SK-N-SH (cell line): ENCODE data around the gene APLP2. TPM values are rescaled to one million over a fixed set of nuclear protein-coding genes. Genes with fewer than 3 reads are reported as not detected.

ENCODE experiments used
- CTCF ChIA-PET: fragments of 300-600, 350-600 bp; formaldehyde crosslinking; extraction: SDS; loops from one replicate; lab custom pipeline; 2021; lab: Yijun Ruan, JAX
- POLR2A ChIA-PET: fragments of 350-600 bp; sonication (Branson Sonifier 250); formaldehyde crosslinking; extraction: SDS; loops from one replicate; lab custom pipeline; 2020; ENCODE audit warnings: antibody characterized with exemption, inconsistent platforms; lab: Yijun Ruan, JAX
- DNase-seq: peaks from one replicate; pipeline ENCODE4 v3.0.0; 2012
- H2AFZ ChIP-seq: fragments of 200-600 bp; sonication (generic); 2 replicates; pipeline ENCODE4 v1.8.1; 2016; ENCODE audit warnings: antibody characterized with exemption, mild to moderate bottlenecking, low read depth
- H3F3A ChIP-seq: fragments of 200-600 bp; sonication (generic); replicated peaks from 2 replicates; pipeline ENCODE3; 2016; ENCODE audit warnings: antibody characterized with exemption, mild to moderate bottlenecking; ENCODE audit not compliant: insufficient read depth
- H3K27ac ChIP-seq, 2 experiments: fragments of 200-500 bp in 1 of 2; fragments of 200-600 bp in 1 of 2; sonication (Bioruptor generic) in 1 of 2; sonication (generic), shearing (Covaris generic) in 1 of 2; 2 replicates each; pipeline versions ENCODE4 v1.5.1 to v1.6.1; 2014 to 2016; ENCODE audit warnings: low read depth in 2 of 2, inconsistent platforms in 1 of 2, low read length in 1 of 2, mild to moderate bottlenecking in 1 of 2, mixed read lengths in 1 of 2
- H3K27me3 ChIP-seq: fragments of 200-600 bp; sonication (generic), shearing (Covaris generic); 2 replicates; pipeline ENCODE4 v1.6.1; 2016; ENCODE audit warnings: mixed run types; ENCODE audit not compliant: insufficient read depth
- H3K36me3 ChIP-seq, 2 experiments: fragments of 200-500 bp in 1 of 2; fragments of 200-600 bp in 1 of 2; sonication (Bioruptor generic) in 1 of 2; sonication (generic) in 1 of 2; replicated peaks in 1 of 2; 2 replicates each; pipeline versions ENCODE3 to v1.5.1; 2014 to 2016; ENCODE audit warnings: low read length in 1 of 2, mild to moderate bottlenecking in 1 of 2; ENCODE audit not compliant: insufficient read depth in 2 of 2, control insufficient read depth in 1 of 2
- H3K4me1 ChIP-seq, 2 experiments: fragments of 200-500 bp in 1 of 2; fragments of 200-600 bp in 1 of 2; sonication (Bioruptor generic) in 1 of 2; sonication (generic), shearing (Covaris generic) in 1 of 2; 2 replicates each; pipeline versions ENCODE4 v1.5.1 to v1.6.1; 2014 to 2016; ENCODE audit warnings: low read depth in 1 of 2, low read length in 1 of 2, mixed run types in 1 of 2; ENCODE audit not compliant: insufficient read depth in 2 of 2, control insufficient read depth in 1 of 2
- H3K4me2 ChIP-seq: fragments of 200-600 bp; sonication (generic), shearing (Covaris generic); 2 replicates; pipeline ENCODE4 v1.6.1; 2017; ENCODE audit warnings: mixed run types
- H3K4me3 ChIP-seq, 2 experiments: fragments of 200-500 bp in 1 of 2; fragments of 200-600 bp in 1 of 2; sonication (Bioruptor generic) in 1 of 2; sonication (generic), shearing (Covaris generic) in 1 of 2; 2 replicates each; pipeline versions ENCODE4 v1.5.1 to v1.8.1; 2014 to 2016; ENCODE audit warnings: low read depth in 2 of 2, inconsistent platforms in 1 of 2, low read length in 1 of 2, mild to moderate bottlenecking in 1 of 2, mixed read lengths in 1 of 2, moderate library complexity in 1 of 2
- H3K79me2 ChIP-seq: fragments of 200-600 bp; sonication (generic); 2 replicates; pipeline ENCODE4 v1.8.1; 2017; ENCODE audit warnings: mild to moderate bottlenecking; ENCODE audit not compliant: insufficient read depth
- H3K9ac ChIP-seq: fragments of 200-600 bp; sonication (generic); 2 replicates; pipeline ENCODE4 v1.6.1; 2017; ENCODE audit warnings: mixed run types
- H3K9me2 ChIP-seq: fragments of 200-600 bp; sonication (generic); 2 replicates; pipeline ENCODE4 v1.6.1; 2017; ENCODE audit warnings: mixed run types
- H3K9me3 ChIP-seq: fragments of 200-600 bp; sonication (generic); 2 replicates; pipeline ENCODE4 v1.6.1; 2017; ENCODE audit warnings: mixed run types, mild to moderate bottlenecking, moderate library complexity
- H4K20me1 ChIP-seq: fragments of 200-600 bp; sonication (generic); 2 replicates; pipeline ENCODE4 v1.6.1; 2017; ENCODE audit warnings: mild to moderate bottlenecking, mixed run types; ENCODE audit not compliant: insufficient read depth
- CHD2 ChIP-seq: fragments of 150-350 bp; IDR thresholded peaks from 2 replicates; pipeline ENCODE4 v1.6.1; 2018; ENCODE audit warnings: low read length; ENCODE audit not compliant: partially characterized antibody
- ELF1 ChIP-seq: IDR thresholded peaks from 2 replicates; pipeline ENCODE4 v1.4.0; 2012
- FOSL2 ChIP-seq: IDR thresholded peaks from 2 replicates; pipeline ENCODE4 v1.4.0; 2012; ENCODE audit warnings: low read depth, mild to moderate bottlenecking, moderate library complexity, borderline replicate concordance
- FOXJ3 ChIP-seq: sonication (generic); formaldehyde crosslinking; IDR thresholded peaks from 2 replicates; pipeline ENCODE4 v1.5.1; 2020; ENCODE audit warnings: mild to moderate bottlenecking, missing genetic modification reagents
- FOXM1 ChIP-seq: IDR thresholded peaks from 2 replicates; pipeline ENCODE4 v1.4.0; 2012; ENCODE audit warnings: low read depth, mild to moderate bottlenecking
- GATA2 ChIP-seq: sonication (generic); formaldehyde crosslinking; IDR thresholded peaks from 2 replicates; pipeline ENCODE4 v1.5.0; 2020; ENCODE audit warnings: mild to moderate bottlenecking, missing genetic modification reagents
- IRF3 ChIP-seq: fragments of 150-350 bp; IDR thresholded peaks from 2 replicates; pipeline ENCODE4 v1.6.1; 2016; ENCODE audit warnings: mild to moderate bottlenecking, low read depth, low read length
- JUND ChIP-seq: IDR thresholded peaks from 2 replicates; pipeline ENCODE4 v1.4.0; 2012
- MEF2A ChIP-seq: IDR thresholded peaks from 2 replicates; pipeline ENCODE4 v1.4.0; 2012; ENCODE audit warnings: low read depth, borderline replicate concordance
- MXI1 ChIP-seq: IDR thresholded peaks from 2 replicates; pipeline ENCODE4 v1.6.1; 2012; ENCODE audit warnings: mild to moderate bottlenecking, low read depth, low read length, improper control_type of control experiment
- NFIC ChIP-seq: IDR thresholded peaks from 2 replicates; pipeline ENCODE4 v1.4.0; 2012; ENCODE audit warnings: borderline replicate concordance
- NRF1 ChIP-seq: IDR thresholded peaks from 2 replicates; pipeline ENCODE4 v1.6.1; 2012; ENCODE audit warnings: low read depth, mild to moderate bottlenecking, low read length
- PBX3 ChIP-seq: IDR thresholded peaks from 2 replicates; pipeline ENCODE4; 2012
- POLR2AphosphoS5 ChIP-seq: IDR thresholded peaks from 2 replicates; pipeline ENCODE4 v1.6.1; 2012; ENCODE audit warnings: low read depth, low read length
- SMC3 ChIP-seq: IDR thresholded peaks from 2 replicates; pipeline ENCODE4 v1.6.1; 2012; ENCODE audit warnings: low read depth, low read length, improper control_type of control experiment
- TAF1 ChIP-seq: IDR thresholded peaks from 2 replicates; pipeline ENCODE4 v1.6.1; 2012; ENCODE audit warnings: low read depth, mild to moderate bottlenecking, low read length, moderate library complexity, borderline replicate concordance
- TCF12 ChIP-seq: IDR thresholded peaks from 2 replicates; pipeline ENCODE4 v1.4.0; 2012
- TEAD4 ChIP-seq: IDR thresholded peaks from 2 replicates; pipeline ENCODE4 v1.4.0; 2012; ENCODE audit warnings: mild to moderate bottlenecking, borderline replicate concordance; ENCODE audit not compliant: insufficient read depth
- WGBS: methylation state at CpG from one replicate; pipeline ENCODE4 v1.1.6; 2017; ENCODE audit warnings: low lambda C conversion rate; 5-methylcytosine and 5-hydroxymethylcytosine counted together
- polyA plus RNA-seq, 3 experiments: library from polyadenylated mRNA; depleted of rRNA; stranded (reverse); fragments of >200 nt; gene quantifications; 2 replicates each; pipeline ENCODE4 v1.2.3, GENCODE V29; 2012
- TF ChIP-seq, protein P1 (sequence below): fragments of 200-600 bp; sonication (generic); IDR thresholded peaks from 2 replicates; pipeline ENCODE4 v1.6.1; 2017; ENCODE audit warnings: antibody characterized with exemption, mild to moderate bottlenecking, moderate library complexity
- TF ChIP-seq, protein P2 (sequence below): IDR thresholded peaks from 2 replicates; pipeline ENCODE4 v1.6.1; 2012; ENCODE audit warnings: mild to moderate bottlenecking, low read depth, low read length, moderate library complexity
- TF ChIP-seq, protein P3 (sequence below): IDR thresholded peaks from 2 replicates; pipeline ENCODE4 v1.4.0; 2012; ENCODE audit warnings: low read depth

APLP2 gene
- polyA plus RNA-seq, 1 of the 3 experiments (the other 2 are of a cell fraction): 424 TPM

DNA sequence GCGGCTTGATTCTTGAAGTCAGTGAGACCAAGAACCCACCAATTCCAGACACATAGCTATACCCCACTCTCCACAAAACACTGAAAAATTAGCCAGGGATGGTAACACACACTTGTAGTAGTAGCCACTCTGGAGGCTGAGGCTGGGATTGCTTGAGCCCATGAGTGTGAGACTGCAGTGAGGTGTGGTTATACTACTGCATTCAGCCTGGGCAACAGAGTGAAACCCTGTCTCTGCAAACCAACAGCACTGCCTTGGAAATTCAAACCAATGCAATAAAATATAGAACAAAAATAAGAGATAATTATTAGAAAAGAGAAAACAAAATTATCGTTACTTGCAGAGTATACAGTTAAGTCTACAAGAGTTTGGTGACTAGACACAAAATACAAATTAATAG lies 46.9 kb upstream of the APLP2 start:
- H3K79me2 ChIP-seq: no peaks in the 10 kb centered on the region
- no peaks in the 10 kb centered on the region for H4K20me1 ChIP-seq
- no peaks in the 10 kb centered on the region for H3K36me3 ChIP-seq
- no peak overlapping the region for H3K9ac ChIP-seq
- peaks cover 0 to 16% of the 10 kb centered on the region in 2 experiments; a peak in 2 of 4 replicates for H3K4me1 ChIP-seq
- H3K4me2 ChIP-seq: no peak overlapping the region
- no peak overlapping the region for H2AFZ ChIP-seq
- no peaks in the 10 kb centered on the region for H3K27me3 ChIP-seq
- no peaks in the 10 kb centered on the region for H3K9me3 ChIP-seq
- CTCF ChIA-PET: interaction anchor here (1.2 kb wide), 1 partner anchor 8 kb away, joined by 3 read pairs; no protein-coding TSS in a partner anchor
- H3K27ac ChIP-seq: peak overlapping the region in 1 of 2 experiments; percentile 75; a peak in 1 of 4 replicates
- H3K9me2 ChIP-seq: no peaks in the 10 kb centered on the region
- DNase-seq: no peak
- H3K4me3 ChIP-seq: no peak overlapping the region
- H3F3A ChIP-seq: peaks cover 31% of the 10 kb centered on the region
- POLR2A ChIA-PET: no interaction called here
- WGBS: 97% methylated on average over 2 of the region's 2 CpGs
- TF ChIP-seq NRF1 (no peak), SMC3 (no peak)
- TF ChIP-seq, all 33 proteins: peak for 0

DNA sequence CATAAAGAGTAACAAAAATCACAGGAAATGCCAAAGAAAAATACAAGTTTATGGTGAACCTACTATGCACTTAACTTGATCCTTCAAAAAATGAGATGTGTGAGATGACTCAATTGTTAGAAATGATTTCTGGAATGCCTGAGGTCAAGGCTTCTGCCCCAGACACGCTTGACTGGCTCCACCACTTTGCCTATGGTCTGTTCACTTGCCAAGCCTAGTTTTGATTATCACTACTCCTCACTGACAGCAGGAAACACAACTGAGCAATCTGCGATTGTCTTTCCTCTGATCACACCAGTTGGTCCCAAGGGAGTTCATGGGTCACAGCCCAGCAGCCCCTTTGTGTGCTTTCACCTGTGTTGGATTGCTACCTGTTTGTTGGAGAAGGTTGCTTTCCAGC lies 46.5 kb upstream of the APLP2 start:
- Histone ChIP-seq H3F3A (peaks cover 31% of the 10 kb centered on the region), H4K20me1 (no peaks in the 10 kb centered on the region), H3K9me3 (no peaks in the 10 kb centered on the region), H3K9ac (no peak overlapping the region), H3K27me3 (no peaks in the 10 kb centered on the region), H3K36me3 (no peaks in the 10 kb centered on the region), H3K4me2 (peak overlapping the region; percentile 39), H3K79me2 (no peaks in the 10 kb centered on the region), H3K4me1 (peaks cover 0 to 16% of the 10 kb centered on the region in 2 experiments; a peak in 2 of 4 replicates), H3K9me2 (no peaks in the 10 kb centered on the region), H3K27ac (peak overlapping the region in 1 of 2 experiments; percentile 75; a peak in 2 of 4 replicates), H2AFZ (no peak overlapping the region), H3K4me3 (no peak overlapping the region)
- 0% methylated on average over 2 of the region's 2 CpGs for WGBS
- DNase-seq: no peak
- ChIA-PET CTCF (no interaction called here), POLR2A (no interaction called here)
- TF ChIP-seq TEAD4 (0 out of 2 replicates have a peak, but pooled peaks have one; percentile 16), FOSL2 (peak; percentile 33; the same call in 1 of the 2 replicates), PBX3 (peak; percentile 66; the same call in 1 of the 2 replicates), FOXM1 (no peak), CHD2 (no peak), POLR2AphosphoS5 (no peak), GATA2 (no peak), NRF1 (no peak), NFIC (0 out of 2 replicates have a peak, but pooled peaks have one; percentile 34), JUND (peak; percentile 43; the same call in 1 of the 2 replicates), FOXJ3 (CRISPR knock-in tag) (no peak), IRF3 (no peak), TAF1 (no peak), ELF1 (no peak), MXI1 (no peak), TCF12 (peak; percentile 62), SMC3 (no peak), MEF2A (no peak)
- TF ChIP-seq, protein P1, sequence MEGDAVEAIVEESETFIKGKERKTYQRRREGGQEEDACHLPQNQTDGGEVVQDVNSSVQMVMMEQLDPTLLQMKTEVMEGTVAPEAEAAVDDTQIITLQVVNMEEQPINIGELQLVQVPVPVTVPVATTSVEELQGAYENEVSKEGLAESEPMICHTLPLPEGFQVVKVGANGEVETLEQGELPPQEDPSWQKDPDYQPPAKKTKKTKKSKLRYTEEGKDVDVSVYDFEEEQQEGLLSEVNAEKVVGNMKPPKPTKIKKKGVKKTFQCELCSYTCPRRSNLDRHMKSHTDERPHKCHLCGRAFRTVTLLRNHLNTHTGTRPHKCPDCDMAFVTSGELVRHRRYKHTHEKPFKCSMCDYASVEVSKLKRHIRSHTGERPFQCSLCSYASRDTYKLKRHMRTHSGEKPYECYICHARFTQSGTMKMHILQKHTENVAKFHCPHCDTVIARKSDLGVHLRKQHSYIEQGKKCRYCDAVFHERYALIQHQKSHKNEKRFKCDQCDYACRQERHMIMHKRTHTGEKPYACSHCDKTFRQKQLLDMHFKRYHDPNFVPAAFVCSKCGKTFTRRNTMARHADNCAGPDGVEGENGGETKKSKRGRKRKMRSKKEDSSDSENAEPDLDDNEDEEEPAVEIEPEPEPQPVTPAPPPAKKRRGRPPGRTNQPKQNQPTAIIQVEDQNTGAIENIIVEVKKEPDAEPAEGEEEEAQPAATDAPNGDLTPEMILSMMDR: no peak
- TF ChIP-seq, protein P2, sequence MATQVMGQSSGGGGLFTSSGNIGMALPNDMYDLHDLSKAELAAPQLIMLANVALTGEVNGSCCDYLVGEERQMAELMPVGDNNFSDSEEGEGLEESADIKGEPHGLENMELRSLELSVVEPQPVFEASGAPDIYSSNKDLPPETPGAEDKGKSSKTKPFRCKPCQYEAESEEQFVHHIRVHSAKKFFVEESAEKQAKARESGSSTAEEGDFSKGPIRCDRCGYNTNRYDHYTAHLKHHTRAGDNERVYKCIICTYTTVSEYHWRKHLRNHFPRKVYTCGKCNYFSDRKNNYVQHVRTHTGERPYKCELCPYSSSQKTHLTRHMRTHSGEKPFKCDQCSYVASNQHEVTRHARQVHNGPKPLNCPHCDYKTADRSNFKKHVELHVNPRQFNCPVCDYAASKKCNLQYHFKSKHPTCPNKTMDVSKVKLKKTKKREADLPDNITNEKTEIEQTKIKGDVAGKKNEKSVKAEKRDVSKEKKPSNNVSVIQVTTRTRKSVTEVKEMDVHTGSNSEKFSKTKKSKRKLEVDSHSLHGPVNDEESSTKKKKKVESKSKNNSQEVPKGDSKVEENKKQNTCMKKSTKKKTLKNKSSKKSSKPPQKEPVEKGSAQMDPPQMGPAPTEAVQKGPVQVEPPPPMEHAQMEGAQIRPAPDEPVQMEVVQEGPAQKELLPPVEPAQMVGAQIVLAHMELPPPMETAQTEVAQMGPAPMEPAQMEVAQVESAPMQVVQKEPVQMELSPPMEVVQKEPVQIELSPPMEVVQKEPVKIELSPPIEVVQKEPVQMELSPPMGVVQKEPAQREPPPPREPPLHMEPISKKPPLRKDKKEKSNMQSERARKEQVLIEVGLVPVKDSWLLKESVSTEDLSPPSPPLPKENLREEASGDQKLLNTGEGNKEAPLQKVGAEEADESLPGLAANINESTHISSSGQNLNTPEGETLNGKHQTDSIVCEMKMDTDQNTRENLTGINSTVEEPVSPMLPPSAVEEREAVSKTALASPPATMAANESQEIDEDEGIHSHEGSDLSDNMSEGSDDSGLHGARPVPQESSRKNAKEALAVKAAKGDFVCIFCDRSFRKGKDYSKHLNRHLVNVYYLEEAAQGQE: no peak
- TF ChIP-seq, protein P3, sequence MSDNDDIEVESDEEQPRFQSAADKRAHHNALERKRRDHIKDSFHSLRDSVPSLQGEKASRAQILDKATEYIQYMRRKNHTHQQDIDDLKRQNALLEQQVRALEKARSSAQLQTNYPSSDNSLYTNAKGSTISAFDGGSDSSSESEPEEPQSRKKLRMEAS: no peak
